ENCODE results near the gene CLDND1. TPM values are rescaled to one million over a fixed set of nuclear protein-coding genes. Genes with fewer than 3 reads are reported as not detected.
A peak's percentile ranks its signal among the peaks of the same experiment; 100 is the strongest.

CLDND1 gene
- total and polyA plus RNA-seq, 10 of the 15 experiments (the other 5 are each of a cell fraction or from before 2014, with no cell fraction given), result 97.8 to 225 (median 152) TPM

GRCh38 chr3:98532275-98532637 is 9.6 kb upstream of the CLDND1 start (continued):
- TF ChIP-seq, protein P1, sequence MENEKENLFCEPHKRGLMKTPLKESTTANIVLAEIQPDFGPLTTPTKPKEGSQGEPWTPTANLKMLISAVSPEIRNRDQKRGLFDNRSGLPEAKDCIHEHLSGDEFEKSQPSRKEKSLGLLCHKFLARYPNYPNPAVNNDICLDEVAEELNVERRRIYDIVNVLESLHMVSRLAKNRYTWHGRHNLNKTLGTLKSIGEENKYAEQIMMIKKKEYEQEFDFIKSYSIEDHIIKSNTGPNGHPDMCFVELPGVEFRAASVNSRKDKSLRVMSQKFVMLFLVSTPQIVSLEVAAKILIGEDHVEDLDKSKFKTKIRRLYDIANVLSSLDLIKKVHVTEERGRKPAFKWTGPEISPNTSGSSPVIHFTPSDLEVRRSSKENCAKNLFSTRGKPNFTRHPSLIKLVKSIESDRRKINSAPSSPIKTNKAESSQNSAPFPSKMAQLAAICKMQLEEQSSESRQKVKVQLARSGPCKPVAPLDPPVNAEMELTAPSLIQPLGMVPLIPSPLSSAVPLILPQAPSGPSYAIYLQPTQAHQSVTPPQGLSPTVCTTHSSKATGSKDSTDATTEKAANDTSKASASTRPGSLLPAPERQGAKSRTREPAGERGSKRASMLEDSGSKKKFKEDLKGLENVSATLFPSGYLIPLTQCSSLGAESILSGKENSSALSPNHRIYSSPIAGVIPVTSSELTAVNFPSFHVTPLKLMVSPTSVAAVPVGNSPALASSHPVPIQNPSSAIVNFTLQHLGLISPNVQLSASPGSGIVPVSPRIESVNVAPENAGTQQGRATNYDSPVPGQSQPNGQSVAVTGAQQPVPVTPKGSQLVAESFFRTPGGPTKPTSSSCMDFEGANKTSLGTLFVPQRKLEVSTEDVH (IDR thresholded peaks at IDR 0.05; ENCODE audit: low read depth, partially characterized antibody), result no peak
- no peak for TF ChIP-seq NR2C2 (IDR thresholded peaks at IDR 0.05; ENCODE audit: borderline replicate concordance, control insufficient read depth, insufficient read length, low read depth)
- no peak for TF ChIP-seq MXI1 (IDR thresholded peaks at IDR 0.05; ENCODE audit: low read depth, low read length)
- TF ChIP-seq NR2F1 (conservative IDR thresholded peaks at IDR 0.05), result no peak
- TF ChIP-seq ZZZ3 (IDR thresholded peaks at IDR 0.05; ENCODE audit: control insufficient read depth, insufficient read length, low read depth), result no peak
- TF ChIP-seq IKZF1 (conservative IDR thresholded peaks at IDR 0.05), result no peak
- TF ChIP-seq PML (IDR thresholded peaks at IDR 0.05; ENCODE audit: low read length), result peak; percentile 22; the same call in 1 of the 2 replicates
- TF ChIP-seq YY1 (IDR thresholded peaks at IDR 0.05; ENCODE audit: low read depth, low read length), result no peak
- TF ChIP-seq, protein P2, sequence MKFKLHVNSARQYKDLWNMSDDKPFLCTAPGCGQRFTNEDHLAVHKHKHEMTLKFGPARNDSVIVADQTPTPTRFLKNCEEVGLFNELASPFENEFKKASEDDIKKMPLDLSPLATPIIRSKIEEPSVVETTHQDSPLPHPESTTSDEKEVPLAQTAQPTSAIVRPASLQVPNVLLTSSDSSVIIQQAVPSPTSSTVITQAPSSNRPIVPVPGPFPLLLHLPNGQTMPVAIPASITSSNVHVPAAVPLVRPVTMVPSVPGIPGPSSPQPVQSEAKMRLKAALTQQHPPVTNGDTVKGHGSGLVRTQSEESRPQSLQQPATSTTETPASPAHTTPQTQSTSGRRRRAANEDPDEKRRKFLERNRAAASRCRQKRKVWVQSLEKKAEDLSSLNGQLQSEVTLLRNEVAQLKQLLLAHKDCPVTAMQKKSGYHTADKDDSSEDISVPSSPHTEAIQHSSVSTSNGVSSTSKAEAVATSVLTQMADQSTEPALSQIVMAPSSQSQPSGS (IDR thresholded peaks at IDR 0.05; ENCODE audit: low read length), result no peak
- TF ChIP-seq TAF1 (IDR thresholded peaks at IDR 0.05; ENCODE audit: borderline replicate concordance, low read depth, low read length), result no peak
- TF ChIP-seq ZNF217 (IDR thresholded peaks at IDR 0.05), result no peak
- no peak for TF ChIP-seq TARDBP (IDR thresholded peaks at IDR 0.05; ENCODE audit: borderline replicate concordance)
- TF ChIP-seq KLF5 (IDR thresholded peaks at IDR 0.05; ENCODE audit: partially characterized antibody), result no peak
- no peak for TF ChIP-seq NFIC (IDR thresholded peaks at IDR 0.05; ENCODE audit: low read depth, low read length)
- TF ChIP-seq PAX5 (IDR thresholded peaks at IDR 0.05; ENCODE audit: borderline replicate concordance, low read depth, low read length), result no peak
- peak; percentile 55; the same call in 1 of the 2 replicates for TF ChIP-seq ZBED1 (IDR thresholded peaks at IDR 0.05; ENCODE audit: borderline replicate concordance)
- no peak for TF ChIP-seq MAX (IDR thresholded peaks at IDR 0.05; ENCODE audit: low read depth, low read length)
- no peak for TF ChIP-seq SMAD1 (IDR thresholded peaks at IDR 0.05; ENCODE audit: low read depth, partially characterized antibody)
- TF ChIP-seq WRNIP1 (IDR thresholded peaks at IDR 0.05; ENCODE audit: borderline replicate concordance, low read depth, low read length), result no peak; the same call in 1 of the 2 replicates
- no peak for TF ChIP-seq HSF1 (IDR thresholded peaks at IDR 0.05; ENCODE audit: low read depth, low read length)
- TF ChIP-seq RFX5 (IDR thresholded peaks at IDR 0.05; ENCODE audit: low read depth, low read length), result no peak
- TF ChIP-seq ZNF687 (IDR thresholded peaks at IDR 0.05), result no peak
- peak; percentile 90 for TF ChIP-seq POLR2AphosphoS5 (IDR thresholded peaks at IDR 0.05; ENCODE audit: low read length)
